Measurements from ENCODE around the gene ALOX5AP.

Gene ALOX5AP

GRCh38 chr13:30710442-30710841, 24.9 kb upstream of the ALOX5AP start:
- TF ChIP-seq EZH2 (optimal IDR thresholded peaks at IDR 0.05; ENCODE audit: low read depth, low read length): no peak
- no peak for TF ChIP-seq CTCF (IDR thresholded peaks at IDR 0.05; ENCODE audit: low read length)
- TF ChIP-seq EZH2phosphoT487 (IDR thresholded peaks at IDR 0.05; ENCODE audit: low read length): no peak
- no peak for DNase-seq
- H3F3A ChIP-seq (ENCODE audit: insufficient read depth, low read length): no peaks in the 10 kb centered on the region
- no peak overlapping the region for H3K4me2 ChIP-seq (ENCODE audit: low read depth, low read length)
- H3K36me3 ChIP-seq (replicated peaks; ENCODE audit: insufficient read depth, low read length): no peaks in the 10 kb centered on the region
- no peak overlapping the region for H3K4me3 ChIP-seq (ENCODE audit: low read length)
- 0 out of 2 replicates have a peak, but pooled peaks cover 3% of the 10 kb centered on the region for H3K4me1 ChIP-seq (ENCODE audit: low read length)
- H3K79me2 ChIP-seq (ENCODE audit: low read length): no peaks in the 10 kb centered on the region
- no peak overlapping the region for H2AFZ ChIP-seq (ENCODE audit: low read length)
- no peak overlapping the region for H3K9ac ChIP-seq (ENCODE audit: low read length)
- no peaks in the 10 kb centered on the region for H4K20me1 ChIP-seq (ENCODE audit: insufficient read depth, low read length)
- H3K27ac ChIP-seq (ENCODE audit: low read length): no peak overlapping the region
- H3K9me2 ChIP-seq (replicated peaks; ENCODE audit: insufficient read depth, low read length): no peaks in the 10 kb centered on the region
- H3K9me3 ChIP-seq (replicated peaks; ENCODE audit: insufficient read depth, low read length): no peaks in the 10 kb centered on the region
- no peaks in the 10 kb centered on the region for H3K27me3 ChIP-seq (replicated peaks; ENCODE audit: insufficient read depth, low read length)

- H4K20me1 ChIP-seq (ENCODE audit: insufficient read depth, low read length): no peaks in the 10 kb centered on the region
- no peak overlapping the region for H3K4me2 ChIP-seq (ENCODE audit: low read depth, low read length)
- no peak for DNase-seq
- H3K9me3 ChIP-seq (replicated peaks; ENCODE audit: insufficient read depth, low read length): no peaks in the 10 kb centered on the region
- H3K9ac ChIP-seq (ENCODE audit: low read length): no peak overlapping the region
- no peaks in the 10 kb centered on the region for H3K4me1 ChIP-seq (ENCODE audit: low read length)
- H3F3A ChIP-seq (ENCODE audit: insufficient read depth, low read length): no peaks in the 10 kb centered on the region
- H2AFZ ChIP-seq (ENCODE audit: low read length): no peak overlapping the region
- H3K27ac ChIP-seq (ENCODE audit: low read length): no peak overlapping the region
- H3K79me2 ChIP-seq (ENCODE audit: low read length): no peaks in the 10 kb centered on the region
- TF ChIP-seq EZH2 (optimal IDR thresholded peaks at IDR 0.05; ENCODE audit: low read depth, low read length): no peak
- TF ChIP-seq CTCF (IDR thresholded peaks at IDR 0.05; ENCODE audit: low read length): no peak
- TF ChIP-seq EZH2phosphoT487 (IDR thresholded peaks at IDR 0.05; ENCODE audit: low read length): no peak
- H3K27me3 ChIP-seq (replicated peaks; ENCODE audit: insufficient read depth, low read length): no peaks in the 10 kb centered on the region
- H3K36me3 ChIP-seq (replicated peaks; ENCODE audit: insufficient read depth, low read length): no peaks in the 10 kb centered on the region
- H3K9me2 ChIP-seq (replicated peaks; ENCODE audit: insufficient read depth, low read length): no peaks in the 10 kb centered on the region
- no peak overlapping the region for H3K4me3 ChIP-seq (ENCODE audit: low read length)
Observed at GRCh38 chr13:30711375-30711774, 24.0 kb upstream of the ALOX5AP start.

DNA sequence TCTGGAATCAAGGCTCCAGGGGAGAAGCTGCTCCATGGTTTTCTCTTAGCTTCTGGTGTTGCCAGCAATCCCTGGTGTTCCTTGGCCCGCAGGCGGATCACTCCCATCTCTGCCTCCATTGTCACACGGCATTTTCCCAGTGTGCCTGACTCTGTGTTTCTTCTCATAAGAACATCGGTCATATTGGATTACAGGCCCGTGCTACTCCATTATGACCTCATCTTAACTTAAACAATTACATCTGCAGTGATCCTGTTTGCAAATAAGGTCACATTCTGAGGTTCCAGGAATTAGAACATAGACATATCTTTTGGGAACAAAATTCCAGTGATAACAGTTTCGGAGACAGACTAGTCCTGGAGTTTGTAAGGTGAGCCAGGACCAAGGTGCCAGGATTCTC, 23.5 kb upstream of the ALOX5AP start:
- Histone ChIP-seq H4K20me1 (ENCODE audit: insufficient read depth, low read length) (no peaks in the 10 kb centered on the region), H3K4me1 (ENCODE audit: low read length) (no peaks in the 10 kb centered on the region), H3K4me2 (ENCODE audit: low read depth, low read length) (no peak overlapping the region), H2AFZ (ENCODE audit: low read length) (no peak overlapping the region), H3K27ac (ENCODE audit: low read length) (no peak overlapping the region), H3F3A (ENCODE audit: insufficient read depth, low read length) (no peaks in the 10 kb centered on the region), H3K4me3 (ENCODE audit: low read length) (no peak overlapping the region), H3K36me3 (replicated peaks; ENCODE audit: insufficient read depth, low read length) (no peaks in the 10 kb centered on the region), H3K9ac (ENCODE audit: low read length) (no peak overlapping the region), H3K9me3 (replicated peaks; ENCODE audit: insufficient read depth, low read length) (no peaks in the 10 kb centered on the region), H3K79me2 (ENCODE audit: low read length) (no peaks in the 10 kb centered on the region), H3K9me2 (replicated peaks; ENCODE audit: insufficient read depth, low read length) (no peaks in the 10 kb centered on the region), H3K27me3 (replicated peaks; ENCODE audit: insufficient read depth, low read length) (no peaks in the 10 kb centered on the region)
- no peak for DNase-seq
- TF ChIP-seq EZH2 (optimal IDR thresholded peaks at IDR 0.05; ENCODE audit: low read depth, low read length) (no peak), EZH2phosphoT487 (IDR thresholded peaks at IDR 0.05; ENCODE audit: low read length) (no peak), CTCF (IDR thresholded peaks at IDR 0.05; ENCODE audit: low read length) (no peak)

All from MM.1S (cell line).